GM12878 (cell line): ENCODE measurements around the gene HHAT. TPM values are rescaled to one million over a fixed set of nuclear protein-coding genes. Genes with fewer than 3 reads are reported as not detected.

ENCODE experiments used
- ATAC-seq: fragments of 200-7000 bp; cut with Tn5 transposase; 3 replicates; pipeline ENCODE4 v1.9.1; 2020; ENCODE audit warnings: mild to moderate bottlenecking, moderate library complexity
- BruUV-seq: library from RNA; stranded (reverse); fragments of 400-500 nt; replicated peaks from 2 replicates; lab custom pipeline; 2021; lab: Mats Ljungman, UMichigan
- CTCF ChIA-PET: fragments of 300-600 bp; sonication (Branson Sonifier 250); formaldehyde crosslinking; extraction: SDS; loops from one replicate; lab custom pipeline; 2021; ENCODE audit warnings: inconsistent platforms; lab: Yijun Ruan, JAX
- POLR2A ChIA-PET: fragments of 350-600 bp; formaldehyde crosslinking; extraction: SDS; loops from one replicate; lab custom pipeline; 2021; ENCODE audit warnings: inconsistent platforms; lab: Charles Lee
- RAD21 ChIA-PET: fragments of 300-600 bp; sonication (Branson Sonifier 250); formaldehyde crosslinking; loops from one replicate; lab custom pipeline; 2023; ENCODE audit warnings: antibody characterized with exemption; ENCODE audit not compliant: unreplicated experiment; lab: Charles Lee
- SMC1A ChIA-PET: fragments of 300-600 bp; sonication (Branson Sonifier 250); formaldehyde crosslinking; loops from one replicate; lab custom pipeline; 2023; ENCODE audit not compliant: unreplicated experiment, uncharacterized antibody; lab: Charles Lee
- DNase-seq: peaks from one replicate; pipeline ENCODE4 v3.0.0-alpha.2; 2011; ENCODE audit warnings: low read depth, low spot score
- FAIRE-seq: peaks from 3 replicates; lab custom pipeline; 2011; peaks lifted over from hg19 to GRCh38; lab: Jason Lieb, UNC
- H2AFZ ChIP-seq: 2 replicates; pipeline ENCODE4 v1.6.0; 2011; ENCODE audit warnings: low read depth, low read length, control low read depth; ENCODE audit not compliant: control insufficient read depth
- H3K27ac ChIP-seq: 2 replicates; pipeline ENCODE4 v1.5.1; 2011; ENCODE audit warnings: control low read depth; ENCODE audit not compliant: control insufficient read depth, insufficient read depth
- H3K27me3 ChIP-seq, 2 experiments: replicated peaks in 1 of 2; 2 replicates each; pipeline versions ENCODE4 v1.6.0 to v1.6.1; 2011; ENCODE audit warnings: low read length in 1 of 2; ENCODE audit not compliant: control insufficient read depth in 2 of 2, insufficient read depth in 2 of 2
- H3K36me3 ChIP-seq, 2 experiments: 2 replicates each; pipeline ENCODE4 v1.5.1; 2011; ENCODE audit warnings: low read length in 1 of 2; ENCODE audit not compliant: control insufficient read depth in 2 of 2, insufficient read depth in 2 of 2
- H3K4me1 ChIP-seq: 2 replicates; pipeline ENCODE4 v1.6.1; 2011; ENCODE audit warnings: mild to moderate bottlenecking, low read length, moderate library complexity, mixed read lengths; ENCODE audit not compliant: control insufficient read depth, insufficient read depth
- H3K4me2 ChIP-seq: 2 replicates; pipeline ENCODE4 v1.6.0; 2011; ENCODE audit warnings: control low read depth; ENCODE audit not compliant: control insufficient read depth, insufficient read depth
- H3K4me3 ChIP-seq: fragments of 200-600 bp; sonication (generic); 2 replicates; pipeline ENCODE4 v1.5.1; 2016
- H3K79me2 ChIP-seq: 2 replicates; pipeline ENCODE4 v1.6.0; 2011; ENCODE audit warnings: low read length; ENCODE audit not compliant: control insufficient read depth, insufficient read depth
- H3K9ac ChIP-seq: 2 replicates; pipeline ENCODE4 v1.8.0; 2011; ENCODE audit warnings: low read length, control low read depth, mixed read lengths; ENCODE audit not compliant: control insufficient read depth, insufficient read depth
- H3K9me3 ChIP-seq: replicated peaks from 3 replicates; pipeline ENCODE4 v1.5.1; 2011; ENCODE audit warnings: mild to moderate bottlenecking, low read length; ENCODE audit not compliant: control insufficient read depth, insufficient read depth
- H4K20me1 ChIP-seq: 2 replicates; pipeline ENCODE4 v1.6.0; 2011; ENCODE audit not compliant: control insufficient read depth, insufficient read depth
- ATF7 ChIP-seq: fragments of 450-650 bp; IDR thresholded peaks from 2 replicates; pipeline ENCODE4 v1.6.1; 2016; ENCODE audit warnings: low read depth, mild to moderate bottlenecking
- EGR1 ChIP-seq, 2 experiments: IDR thresholded peaks; 1 replicate in 1 of 2; 2 replicates in 1 of 2; pipeline ENCODE4 v1.6.1; 2011 to 2012; ENCODE audit warnings: low read depth in 2 of 2, low read length in 2 of 2, borderline replicate concordance in 1 of 2, mild to moderate bottlenecking in 1 of 2, moderate library complexity in 1 of 2
- ESRRA ChIP-seq: IDR thresholded peaks from 2 replicates; pipeline ENCODE4 v1.6.1; 2012; ENCODE audit warnings: mild to moderate bottlenecking, low read length, improper control_type of control experiment
- EZH2 ChIP-seq: IDR thresholded peaks from 2 replicates; pipeline ENCODE4 v1.6.1; 2012; ENCODE audit warnings: low read depth, mild to moderate bottlenecking, control low read depth, inconsistent platforms, low read length, borderline replicate concordance; ENCODE audit not compliant: control insufficient read depth
- NRF1 ChIP-seq: conservative IDR thresholded peaks from 2 replicates; pipeline ENCODE4 v1.6.1; 2011; ENCODE audit warnings: mild to moderate bottlenecking, low read depth, low read length, improper control_type of control experiment
- TAF1 ChIP-seq: IDR thresholded peaks from 2 replicates; pipeline ENCODE4 v1.6.1; 2011; ENCODE audit warnings: mild to moderate bottlenecking, low read depth, low read length, borderline replicate concordance
- TCF7 ChIP-seq: IDR thresholded peaks from 2 replicates; pipeline ENCODE4 v1.6.1; 2014; ENCODE audit warnings: antibody characterized with exemption, borderline replicate concordance
- WGBS: methylation state at CpG from one replicate; pipeline ENCODE4 v1.1.6; 2016; ENCODE audit warnings: low lambda C conversion rate; ENCODE audit not compliant: insufficient replicate concordance, insufficient coverage; ENCODE audit errors: missing lambda C conversion rate; 5-methylcytosine and 5-hydroxymethylcytosine counted together
- in situ Hi-C: fragments of 300-500 bp; cut with MboI; formaldehyde crosslinking; loops from 9 replicates; pipeline ENCODE4 v1.14.3; 2018; ENCODE audit warnings: mixed read lengths
- intact Hi-C: fragments of 100-400 bp; cut with micrococcal nuclease; formaldehyde crosslinking; loops from one replicate; pipeline ENCODE4 v1.14.2; 2022; ENCODE audit not compliant: unreplicated experiment
- polyA plus RNA-seq, 11 experiments: library from polyadenylated mRNA; depleted of rRNA in 4 of 11; unstranded in 6 of 11; stranded (reverse) in 5 of 11; fragments of >200 nt; fragmentation: Nextera tagmentation in 4 of 11; fragmentation: Illumina TruSeq in 1 of 11; extraction: Ambion mirVana in 4 of 11; extraction: Trizol in 1 of 11; gene quantifications; 1 replicate in 1 of 11; 2 replicates in 10 of 11; pipeline versions ENCODE4 v1.2.1 to v1.2.3, GENCODE V29; 2011 to 2016; ENCODE audit warnings: inconsistent platforms in 2 of 11, missing spikeins in 2 of 11, low read depth in 1 of 11
- total RNA-seq, 4 experiments: library from RNA; depleted of rRNA in 3 of 4; stranded (reverse); fragments of >200 nt in 3 of 4; fragmentation: Illumina TruSeq in 1 of 4; extraction: Trizol in 1 of 4; gene quantifications; 2 replicates each; pipeline versions ENCODE4 v1.2.1 to v1.2.3, GENCODE V29; 2013 to 2021
- TF ChIP-seq, protein P1 (sequence below): fragments of 150-350 bp; IDR thresholded peaks from 2 replicates; pipeline ENCODE4 v1.6.1; 2014; ENCODE audit warnings: mild to moderate bottlenecking, low read depth, low read length
- TF ChIP-seq, protein P2 (sequence below): IDR thresholded peaks from 2 replicates; pipeline ENCODE4 v1.6.1; 2012; ENCODE audit warnings: improper control_type of control experiment, low read depth, low read length; ENCODE audit not compliant: insufficient replicate concordance
- TF ChIP-seq, protein P3 (sequence below): fragments of 150-350 bp; IDR thresholded peaks from 2 replicates; pipeline ENCODE4 v1.6.1; 2016; ENCODE audit warnings: low read depth, low read length

Gene HHAT
- total and polyA plus RNA-seq, 10 of the 15 experiments (the other 5 are each of a cell fraction or from before 2014, with no cell fraction given), result 1.2 to 37.6 (median 2.6) TPM

GRCh38 chr1:210587566-210587965, 258.9 kb downstream of the HHAT start:
- Histone ChIP-seq H3K9ac (no peak overlapping the region), H3K9me3 (no peaks in the 10 kb centered on the region), H2AFZ (no peak overlapping the region), H4K20me1 (no peaks in the 10 kb centered on the region), H3K79me2 (no peaks in the 10 kb centered on the region), H3K4me2 (no peak overlapping the region), H3K4me3 (no peak overlapping the region), H3K27ac (no peak overlapping the region), H3K4me1 (no peaks in the 10 kb centered on the region), H3K36me3 (no peaks in the 10 kb centered on the region), H3K27me3 (no peaks in the 10 kb centered on the region)
- in situ Hi-C loops, result loop anchor here (5.0 to 25.0 kb wide), 2 partner anchors 350 to 545 kb away; partner anchors contain the start of gene KCNH1
- intact Hi-C loops, result no loop called here
- 24% methylated on average over 4 of the region's 4 CpGs for WGBS
- FAIRE-seq, result no peak
- DNase-seq, result no peak
- SMC1A ChIA-PET, result interaction anchor here (0.9 to 1.6 kb wide), 7 partner anchors 12 to 364 kb away, joined by 3 to 7 read pairs (median 3); no protein-coding TSS in a partner anchor
- CTCF ChIA-PET, result interaction anchor here (0.5 to 3.5 kb wide), 7 partner anchors 11 to 546 kb away, joined by 3 to 14 read pairs (median 4); partner anchors contain the start of gene KCNH1
- ATAC-seq, result no peak
- no TSS peak for BruUV-seq
- RAD21 ChIA-PET, result interaction anchor here (1.5 kb wide), 1 partner anchor 548 kb away, joined by 4 read pairs; no protein-coding TSS in a partner anchor
- POLR2A ChIA-PET, result no interaction called here
- no peak for TF ChIP-seq ESRRA
- no peak for TF ChIP-seq NRF1
- TF ChIP-seq, protein P1, sequence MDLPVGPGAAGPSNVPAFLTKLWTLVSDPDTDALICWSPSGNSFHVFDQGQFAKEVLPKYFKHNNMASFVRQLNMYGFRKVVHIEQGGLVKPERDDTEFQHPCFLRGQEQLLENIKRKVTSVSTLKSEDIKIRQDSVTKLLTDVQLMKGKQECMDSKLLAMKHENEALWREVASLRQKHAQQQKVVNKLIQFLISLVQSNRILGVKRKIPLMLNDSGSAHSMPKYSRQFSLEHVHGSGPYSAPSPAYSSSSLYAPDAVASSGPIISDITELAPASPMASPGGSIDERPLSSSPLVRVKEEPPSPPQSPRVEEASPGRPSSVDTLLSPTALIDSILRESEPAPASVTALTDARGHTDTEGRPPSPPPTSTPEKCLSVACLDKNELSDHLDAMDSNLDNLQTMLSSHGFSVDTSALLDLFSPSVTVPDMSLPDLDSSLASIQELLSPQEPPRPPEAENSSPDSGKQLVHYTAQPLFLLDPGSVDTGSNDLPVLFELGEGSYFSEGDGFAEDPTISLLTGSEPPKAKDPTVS, result no peak
- no peak for TF ChIP-seq ATF7
- TF ChIP-seq, protein P2, sequence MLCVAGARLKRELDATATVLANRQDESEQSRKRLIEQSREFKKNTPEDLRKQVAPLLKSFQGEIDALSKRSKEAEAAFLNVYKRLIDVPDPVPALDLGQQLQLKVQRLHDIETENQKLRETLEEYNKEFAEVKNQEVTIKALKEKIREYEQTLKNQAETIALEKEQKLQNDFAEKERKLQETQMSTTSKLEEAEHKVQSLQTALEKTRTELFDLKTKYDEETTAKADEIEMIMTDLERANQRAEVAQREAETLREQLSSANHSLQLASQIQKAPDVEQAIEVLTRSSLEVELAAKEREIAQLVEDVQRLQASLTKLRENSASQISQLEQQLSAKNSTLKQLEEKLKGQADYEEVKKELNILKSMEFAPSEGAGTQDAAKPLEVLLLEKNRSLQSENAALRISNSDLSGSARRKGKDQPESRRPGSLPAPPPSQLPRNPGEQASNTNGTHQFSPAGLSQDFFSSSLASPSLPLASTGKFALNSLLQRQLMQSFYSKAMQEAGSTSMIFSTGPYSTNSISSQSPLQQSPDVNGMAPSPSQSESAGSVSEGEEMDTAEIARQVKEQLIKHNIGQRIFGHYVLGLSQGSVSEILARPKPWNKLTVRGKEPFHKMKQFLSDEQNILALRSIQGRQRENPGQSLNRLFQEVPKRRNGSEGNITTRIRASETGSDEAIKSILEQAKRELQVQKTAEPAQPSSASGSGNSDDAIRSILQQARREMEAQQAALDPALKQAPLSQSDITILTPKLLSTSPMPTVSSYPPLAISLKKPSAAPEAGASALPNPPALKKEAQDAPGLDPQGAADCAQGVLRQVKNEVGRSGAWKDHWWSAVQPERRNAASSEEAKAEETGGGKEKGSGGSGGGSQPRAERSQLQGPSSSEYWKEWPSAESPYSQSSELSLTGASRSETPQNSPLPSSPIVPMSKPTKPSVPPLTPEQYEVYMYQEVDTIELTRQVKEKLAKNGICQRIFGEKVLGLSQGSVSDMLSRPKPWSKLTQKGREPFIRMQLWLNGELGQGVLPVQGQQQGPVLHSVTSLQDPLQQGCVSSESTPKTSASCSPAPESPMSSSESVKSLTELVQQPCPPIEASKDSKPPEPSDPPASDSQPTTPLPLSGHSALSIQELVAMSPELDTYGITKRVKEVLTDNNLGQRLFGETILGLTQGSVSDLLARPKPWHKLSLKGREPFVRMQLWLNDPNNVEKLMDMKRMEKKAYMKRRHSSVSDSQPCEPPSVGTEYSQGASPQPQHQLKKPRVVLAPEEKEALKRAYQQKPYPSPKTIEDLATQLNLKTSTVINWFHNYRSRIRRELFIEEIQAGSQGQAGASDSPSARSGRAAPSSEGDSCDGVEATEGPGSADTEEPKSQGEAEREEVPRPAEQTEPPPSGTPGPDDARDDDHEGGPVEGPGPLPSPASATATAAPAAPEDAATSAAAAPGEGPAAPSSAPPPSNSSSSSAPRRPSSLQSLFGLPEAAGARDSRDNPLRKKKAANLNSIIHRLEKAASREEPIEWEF, result no peak
- no peak for TF ChIP-seq EGR1 (IDR thresholded peaks at IDR 0.05; ENCODE audit: borderline replicate concordance in 1 of 2, low read depth in 2 of 2, low read length in 2 of 2)
- no peak for TF ChIP-seq TAF1
- no peak for TF ChIP-seq EZH2
- TF ChIP-seq, protein P3, sequence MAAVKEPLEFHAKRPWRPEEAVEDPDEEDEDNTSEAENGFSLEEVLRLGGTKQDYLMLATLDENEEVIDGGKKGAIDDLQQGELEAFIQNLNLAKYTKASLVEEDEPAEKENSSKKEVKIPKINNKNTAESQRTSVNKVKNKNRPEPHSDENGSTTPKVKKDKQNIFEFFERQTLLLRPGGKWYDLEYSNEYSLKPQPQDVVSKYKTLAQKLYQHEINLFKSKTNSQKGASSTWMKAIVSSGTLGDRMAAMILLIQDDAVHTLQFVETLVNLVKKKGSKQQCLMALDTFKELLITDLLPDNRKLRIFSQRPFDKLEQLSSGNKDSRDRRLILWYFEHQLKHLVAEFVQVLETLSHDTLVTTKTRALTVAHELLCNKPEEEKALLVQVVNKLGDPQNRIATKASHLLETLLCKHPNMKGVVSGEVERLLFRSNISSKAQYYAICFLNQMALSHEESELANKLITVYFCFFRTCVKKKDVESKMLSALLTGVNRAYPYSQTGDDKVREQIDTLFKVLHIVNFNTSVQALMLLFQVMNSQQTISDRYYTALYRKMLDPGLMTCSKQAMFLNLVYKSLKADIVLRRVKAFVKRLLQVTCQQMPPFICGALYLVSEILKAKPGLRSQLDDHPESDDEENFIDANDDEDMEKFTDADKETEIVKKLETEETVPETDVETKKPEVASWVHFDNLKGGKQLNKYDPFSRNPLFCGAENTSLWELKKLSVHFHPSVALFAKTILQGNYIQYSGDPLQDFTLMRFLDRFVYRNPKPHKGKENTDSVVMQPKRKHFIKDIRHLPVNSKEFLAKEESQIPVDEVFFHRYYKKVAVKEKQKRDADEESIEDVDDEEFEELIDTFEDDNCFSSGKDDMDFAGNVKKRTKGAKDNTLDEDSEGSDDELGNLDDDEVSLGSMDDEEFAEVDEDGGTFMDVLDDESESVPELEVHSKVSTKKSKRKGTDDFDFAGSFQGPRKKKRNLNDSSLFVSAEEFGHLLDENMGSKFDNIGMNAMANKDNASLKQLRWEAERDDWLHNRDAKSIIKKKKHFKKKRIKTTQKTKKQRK, result no peak
- no peak for TF ChIP-seq TCF7
